ENCODE data around the gene NEMF.
"Not testable (repeated sequence)": the region's sequence is repeated elsewhere in the genome, so short reads cannot be mapped to it uniquely, and the experiment has no call there.

Gene NEMF

GRCh38 chr14:49745191-49745590 is 107.4 kb downstream of the NEMF start:
- DNase-seq, result no peak

GRCh38 chr14:49735669-49736068 is 116.9 kb downstream of the NEMF start:
- DNase-seq, result not testable (repeated sequence)

- no peak for DNase-seq
These were observed 118.8 kb downstream of the NEMF start for GRCh38 chr14:49733836-49734235.

DNA sequence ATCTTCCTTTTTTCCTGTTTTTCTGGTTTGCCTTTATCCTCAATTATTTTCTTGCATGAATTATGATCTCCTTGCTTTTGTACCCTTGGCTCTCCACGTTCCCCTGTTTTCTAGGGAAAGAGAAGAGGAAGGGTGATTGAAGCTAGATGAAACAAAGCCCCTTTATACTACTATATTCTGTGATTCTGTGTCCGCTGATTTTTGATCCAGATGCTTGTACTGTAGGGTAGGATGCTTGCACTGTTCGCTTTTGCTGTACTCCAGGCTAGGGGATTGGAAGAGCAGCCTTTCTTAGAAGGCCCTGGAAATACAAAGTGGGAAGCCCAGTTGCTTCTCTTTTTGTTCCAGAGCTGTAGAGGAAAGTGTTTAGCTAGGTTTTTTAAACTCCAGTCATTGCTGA is 119.7 kb downstream of the NEMF start:
- no peak for DNase-seq

Data from NCI-H1417 treated with DMSO at 0.1 percent for 48 hours (cell line).